Activated T-helper 1 cell treated with anti-CD3 and anti-CD28 coated beads, Interleukin-12 subunit alpha, Interleukin-12 subunit beta, Interleukin-2, Interleukin-4 antibody, amounts not matched to agents 30 ng/mL and 10 ng/mL and 1 ng/mL, durations not matched to agents 14 hours and 24 hours and 36 hours (primary cell): ENCODE results near the gene RFTN2. TPM values are rescaled to one million over a fixed set of nuclear protein-coding genes. Genes with fewer than 3 reads are reported as not detected.
"Not testable (repeated sequence)": the region's sequence is repeated elsewhere in the genome, so short reads cannot be mapped to it uniquely, and the experiment has no call there.

Source experiments
- DNase-seq: peaks from one replicate; pipeline ENCODE4 v3.0.0; 2021; ENCODE audit warnings: low spot score
- H3K27ac Mint-ChIP-seq: one replicate; pipeline ENCODE4 v1.8.0; 2021; ENCODE audit warnings: mild to moderate bottlenecking, mixed read lengths
- H3K27me3 Mint-ChIP-seq: one replicate; pipeline ENCODE4 v1.8.0; 2022; ENCODE audit warnings: mild to moderate bottlenecking, moderate library complexity, mixed read lengths; ENCODE audit not compliant: insufficient read depth
- H3K36me3 Mint-ChIP-seq: one replicate; pipeline ENCODE4 v1.8.0; 2021; ENCODE audit warnings: low read depth, mixed read lengths
- H3K4me1 Mint-ChIP-seq: one replicate; pipeline ENCODE4 v1.8.0; 2021; ENCODE audit warnings: low read depth, mixed read lengths
- H3K4me3 Mint-ChIP-seq: one replicate; pipeline ENCODE4 v1.8.0; 2021; ENCODE audit warnings: mild to moderate bottlenecking, moderate library complexity, mixed read lengths
- H3K9me3 Mint-ChIP-seq: one replicate; pipeline ENCODE4 v1.8.0; 2021; ENCODE audit warnings: mixed read lengths
- intact Hi-C: fragments of 100-400 bp; cut with micrococcal nuclease; formaldehyde crosslinking; loops from one replicate; pipeline ENCODE4 v1.15.1; 2024
- total RNA-seq: library from RNA; stranded (reverse); gene quantifications from 2 replicates; pipeline ENCODE4 v1.2.3, GENCODE V29; 2022

RFTN2 gene
- total RNA-seq, 1 donor from 2014 or later: not detected

- H3K27ac Mint-ChIP-seq, H3K9me3 Mint-ChIP-seq, H3K27me3 Mint-ChIP-seq, DNase-seq, H3K36me3 Mint-ChIP-seq, intact Hi-C loops, H3K4me1 Mint-ChIP-seq, H3K4me3 Mint-ChIP-seq: not testable (repeated sequence)
Measured at GRCh38 chr2:197580166-197580565, 95.2 kb downstream of the RFTN2 start.

- DNase-seq, intact Hi-C loops, H3K4me1 Mint-ChIP-seq, H3K36me3 Mint-ChIP-seq, H3K27me3 Mint-ChIP-seq, H3K9me3 Mint-ChIP-seq, H3K4me3 Mint-ChIP-seq, H3K27ac Mint-ChIP-seq: not testable (repeated sequence)
Measured at GRCh38 chr2:197578294-197578693, 97.1 kb downstream of the RFTN2 start.

- H3K4me3 Mint-ChIP-seq: no peak overlapping the region
- no peaks in the 10 kb centered on the region for H3K4me1 Mint-ChIP-seq
- peaks cover 13% of the 10 kb centered on the region for H3K9me3 Mint-ChIP-seq
- no peak for DNase-seq
- no peaks in the 10 kb centered on the region for H3K27me3 Mint-ChIP-seq
- H3K27ac Mint-ChIP-seq: no peak overlapping the region
- H3K36me3 Mint-ChIP-seq: peaks cover 12% of the 10 kb centered on the region
- intact Hi-C loops: no loop called here
Measured at GRCh38 chr2:197577446-197577845, 97.9 kb downstream of the RFTN2 start.

GRCh38 chr2:197576631-197577030, 98.8 kb downstream of the RFTN2 start:
- no peak overlapping the region for H3K27ac Mint-ChIP-seq
- intact Hi-C loops: no loop called here
- DNase-seq: no peak
- no peak overlapping the region for H3K4me3 Mint-ChIP-seq
- peaks cover 16% of the 10 kb centered on the region for H3K9me3 Mint-ChIP-seq
- no peaks in the 10 kb centered on the region for H3K27me3 Mint-ChIP-seq
- H3K4me1 Mint-ChIP-seq: no peaks in the 10 kb centered on the region
- H3K36me3 Mint-ChIP-seq: peaks cover 17% of the 10 kb centered on the region

- no peaks in the 10 kb centered on the region for H3K4me1 Mint-ChIP-seq
- intact Hi-C loops: no loop called here
- peaks cover 18% of the 10 kb centered on the region for H3K36me3 Mint-ChIP-seq
- H3K9me3 Mint-ChIP-seq: peaks cover 16% of the 10 kb centered on the region
- no peak overlapping the region for H3K27ac Mint-ChIP-seq
- DNase-seq: no peak
- no peak overlapping the region for H3K4me3 Mint-ChIP-seq
- no peaks in the 10 kb centered on the region for H3K27me3 Mint-ChIP-seq
Measured at GRCh38 chr2:197575987-197576386, 99.4 kb downstream of the RFTN2 start.

DNA sequence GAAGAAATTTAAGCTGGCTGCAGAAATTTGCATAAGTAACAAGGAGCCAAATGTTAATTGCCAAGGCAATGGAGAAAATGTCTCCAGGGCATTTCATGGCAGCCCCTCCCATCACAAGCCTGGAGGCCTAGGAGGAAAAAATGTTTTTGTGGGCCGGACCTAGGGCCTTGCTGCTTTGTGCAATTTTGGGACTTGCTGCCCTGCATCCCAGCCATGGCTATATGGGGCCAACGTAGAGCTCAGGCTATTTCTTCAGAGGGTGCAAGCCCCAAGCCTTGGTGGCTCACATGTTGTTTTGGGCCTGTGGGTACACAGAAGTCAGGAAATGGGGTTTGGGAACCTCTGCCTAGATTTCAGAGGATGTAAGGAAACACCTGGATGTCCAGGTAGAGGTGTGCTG, 101.8 kb downstream of the RFTN2 start:
- Mint-ChIP-seq H3K27ac (no peak overlapping the region), H3K27me3 (no peaks in the 10 kb centered on the region), H3K36me3 (peaks cover 21% of the 10 kb centered on the region), H3K9me3 (peaks cover 16% of the 10 kb centered on the region), H3K4me3 (no peak overlapping the region), H3K4me1 (no peaks in the 10 kb centered on the region)
- intact Hi-C loops: no loop called here
- no peak for DNase-seq

- peaks cover 21% of the 10 kb centered on the region for H3K36me3 Mint-ChIP-seq
- H3K4me3 Mint-ChIP-seq: no peak overlapping the region
- H3K27ac Mint-ChIP-seq: no peak overlapping the region
- H3K27me3 Mint-ChIP-seq: no peaks in the 10 kb centered on the region
- intact Hi-C loops: no loop called here
- H3K9me3 Mint-ChIP-seq: peaks cover 16% of the 10 kb centered on the region
- H3K4me1 Mint-ChIP-seq: no peaks in the 10 kb centered on the region
- DNase-seq: no peak
Measured at GRCh38 chr2:197571627-197572271, 103.6 kb downstream of the RFTN2 start.

DNA sequence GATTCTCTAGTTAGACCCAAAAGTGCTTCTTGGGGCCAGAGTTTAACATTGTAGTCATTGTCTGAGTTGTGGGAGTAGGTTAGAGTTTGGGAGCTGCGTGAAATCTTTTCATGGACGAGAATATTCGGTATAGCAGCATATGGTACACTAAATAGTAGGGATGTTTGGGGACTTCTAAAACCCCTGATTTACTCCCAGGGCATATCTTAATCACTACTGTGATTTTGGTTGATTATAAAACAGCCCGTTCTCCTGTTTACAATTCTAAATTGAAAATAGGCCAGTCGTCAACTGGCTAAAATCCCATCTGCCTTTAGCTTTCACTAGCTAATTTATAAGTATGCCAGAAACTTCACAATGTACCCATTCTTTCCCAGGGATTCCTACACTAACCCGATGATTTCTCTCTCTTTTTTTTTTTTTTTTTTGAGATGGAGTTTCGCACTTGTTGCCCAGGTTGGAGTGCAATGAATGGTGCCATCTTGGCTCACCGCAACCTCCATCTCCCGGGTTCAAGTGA, 115.2 kb downstream of the RFTN2 start:
- H3K4me1 Mint-ChIP-seq: no peaks in the 10 kb centered on the region
- H3K27me3 Mint-ChIP-seq: no peaks in the 10 kb centered on the region
- H3K36me3 Mint-ChIP-seq: peaks cover 22% of the 10 kb centered on the region
- no peak for DNase-seq
- intact Hi-C loops: no loop called here
- H3K4me3 Mint-ChIP-seq: no peak overlapping the region
- H3K9me3 Mint-ChIP-seq: no peaks in the 10 kb centered on the region
- H3K27ac Mint-ChIP-seq: no peak overlapping the region

- DNase-seq: no peak
- intact Hi-C loops: no loop called here
- H3K36me3 Mint-ChIP-seq: peaks cover 22% of the 10 kb centered on the region
- H3K27me3 Mint-ChIP-seq: no peaks in the 10 kb centered on the region
- H3K9me3 Mint-ChIP-seq: no peaks in the 10 kb centered on the region
- H3K4me3 Mint-ChIP-seq: no peak overlapping the region
- H3K4me1 Mint-ChIP-seq: no peaks in the 10 kb centered on the region
- H3K27ac Mint-ChIP-seq: no peak overlapping the region
Measured at GRCh38 chr2:197559681-197560080, 115.7 kb downstream of the RFTN2 start.

DNA sequence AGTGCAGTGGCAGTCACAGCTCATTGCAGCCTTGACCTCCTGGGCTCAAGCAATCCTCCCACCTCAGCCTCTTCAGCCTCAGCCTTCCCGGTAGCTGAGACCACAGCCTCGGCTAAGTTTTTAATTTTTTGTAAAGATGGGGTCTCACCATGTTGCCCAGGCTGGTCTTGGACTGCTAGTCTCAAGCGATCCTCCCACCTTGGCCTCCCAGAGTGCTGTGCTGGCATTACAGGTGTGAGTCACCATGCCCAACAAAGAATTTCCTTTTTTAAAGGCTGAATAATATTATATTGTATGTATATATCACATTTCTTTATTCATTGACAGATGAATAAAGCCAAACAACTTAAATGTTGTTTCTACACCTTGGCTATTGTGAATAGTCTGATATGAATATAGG, 117.0 kb downstream of the RFTN2 start:
- no peaks in the 10 kb centered on the region for H3K9me3 Mint-ChIP-seq
- intact Hi-C loops: no loop called here
- H3K4me3 Mint-ChIP-seq: no peak overlapping the region
- DNase-seq: no peak
- no peaks in the 10 kb centered on the region for H3K4me1 Mint-ChIP-seq
- H3K27me3 Mint-ChIP-seq: no peaks in the 10 kb centered on the region
- H3K27ac Mint-ChIP-seq: no peak overlapping the region
- H3K36me3 Mint-ChIP-seq: peaks cover 17% of the 10 kb centered on the region

GRCh38 chr2:197556456-197556855, 118.9 kb downstream of the RFTN2 start:
- Mint-ChIP-seq H3K4me1 (no peaks in the 10 kb centered on the region), H3K27ac (no peak overlapping the region), H3K27me3 (no peaks in the 10 kb centered on the region), H3K9me3 (no peaks in the 10 kb centered on the region), H3K36me3 (peaks cover 14% of the 10 kb centered on the region), H3K4me3 (no peak overlapping the region)
- intact Hi-C loops: no loop called here
- DNase-seq: no peak

GRCh38 chr2:197555467-197555866, 119.9 kb downstream of the RFTN2 start:
- no peak for DNase-seq
- H3K4me3 Mint-ChIP-seq: no peak overlapping the region
- H3K27ac Mint-ChIP-seq: no peak overlapping the region
- no peaks in the 10 kb centered on the region for H3K4me1 Mint-ChIP-seq
- intact Hi-C loops: no loop called here
- H3K9me3 Mint-ChIP-seq: no peaks in the 10 kb centered on the region
- no peaks in the 10 kb centered on the region for H3K27me3 Mint-ChIP-seq
- peaks cover 13% of the 10 kb centered on the region for H3K36me3 Mint-ChIP-seq

DNA sequence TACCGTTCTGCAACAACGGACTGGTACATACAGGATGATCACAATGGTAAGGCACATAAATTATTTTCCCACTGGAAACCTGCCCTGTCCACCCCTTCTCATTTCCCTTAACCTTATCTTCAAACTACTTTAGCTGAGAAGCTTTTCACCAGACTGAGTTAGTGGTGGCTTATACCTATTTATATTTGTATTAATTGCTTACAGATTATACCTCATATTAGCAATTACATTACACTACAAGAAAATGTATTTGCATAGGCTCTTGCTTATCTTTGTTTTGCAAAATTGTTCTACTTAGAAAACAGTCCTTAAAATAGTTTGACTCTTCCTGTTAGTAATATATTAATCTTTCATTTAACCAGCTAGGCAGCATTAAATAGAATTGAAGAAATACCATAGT, 124.1 kb downstream of the RFTN2 start:
- H3K4me1 Mint-ChIP-seq, H3K27ac Mint-ChIP-seq, intact Hi-C loops, H3K9me3 Mint-ChIP-seq, H3K4me3 Mint-ChIP-seq, H3K27me3 Mint-ChIP-seq, DNase-seq: not testable (repeated sequence)
- peaks cover 10% of the 10 kb centered on the region for H3K36me3 Mint-ChIP-seq

GRCh38 chr2:197548582-197548981, 126.8 kb downstream of the RFTN2 start:
- H3K4me1 Mint-ChIP-seq: no peaks in the 10 kb centered on the region
- peaks cover 9% of the 10 kb centered on the region for H3K36me3 Mint-ChIP-seq
- no peak overlapping the region for H3K4me3 Mint-ChIP-seq
- H3K27me3 Mint-ChIP-seq: no peaks in the 10 kb centered on the region
- no peak overlapping the region for H3K27ac Mint-ChIP-seq
- DNase-seq: no peak
- H3K9me3 Mint-ChIP-seq: no peaks in the 10 kb centered on the region
- intact Hi-C loops: no loop called here
